CD4-positive, alpha-beta T cell (primary cell): ENCODE measurements around the gene DPYSL4. TPM values are rescaled to one million over a fixed set of nuclear protein-coding genes. Genes with fewer than 3 reads are reported as not detected.

Experiments used
- ATAC-seq: fragments of 200-7000 bp; cut with Tn5 transposase; one replicate; pipeline ENCODE4 v1.10.0; 2022; ENCODE audit warnings: mild to moderate bottlenecking; ENCODE audit not compliant: poor library complexity
- CTCF ChIA-PET: fragments of 350-600 bp; sonication (Branson Sonifier 250); formaldehyde crosslinking; loops from one replicate; lab custom pipeline; 2021; ENCODE audit warnings: antibody characterized with exemption, inconsistent platforms; lab: Charles Lee
- POLR2A ChIA-PET: fragments of 350-600 bp; sonication (Branson Sonifier 250); formaldehyde crosslinking; loops from one replicate; lab custom pipeline; 2021; ENCODE audit warnings: antibody characterized with exemption, inconsistent platforms; lab: Charles Lee
- DNase-seq, 14 experiments: peaks; one replicate each; pipeline ENCODE4 v3.0.0-alpha.2; 2013 to 2020; ENCODE audit warnings: mixed read lengths in 2 of 14
- H3K27ac ChIP-seq, 2 donors: one replicate each; pipeline versions ENCODE4 v1.5.1 to v1.7.0; 2013; ENCODE audit warnings: low read length in 2 of 2, low read depth in 1 of 2, mild to moderate bottlenecking in 1 of 2
- H3K27me3 ChIP-seq, 2 experiments: 1 replicate in 1 of 2; 2 replicates in 1 of 2; pipeline versions ENCODE4 v1.6.1 to v1.7.0; 2013; ENCODE audit warnings: low read length in 2 of 2, control low read depth in 1 of 2, mild to moderate bottlenecking in 1 of 2, moderate library complexity in 1 of 2; ENCODE audit not compliant: insufficient read depth in 2 of 2, control insufficient read depth in 1 of 2
- H3K36me3 ChIP-seq: one replicate; pipeline ENCODE4 v1.6.1; 2013; ENCODE audit warnings: low read length, control low read depth; ENCODE audit not compliant: insufficient read depth
- H3K4me1 ChIP-seq: one replicate; pipeline ENCODE4 v1.6.1; 2013; ENCODE audit warnings: low read length, control low read depth; ENCODE audit not compliant: insufficient read depth
- H3K4me3 ChIP-seq: one replicate; pipeline ENCODE4 v1.5.1; 2013; ENCODE audit warnings: mild to moderate bottlenecking, low read length, moderate library complexity
- H3K9me3 ChIP-seq, 2 experiments: 1 replicate in 1 of 2; 2 replicates in 1 of 2; pipeline versions ENCODE4 v1.6.1 to v1.7.0; 2013; ENCODE audit warnings: low read length in 2 of 2, mild to moderate bottlenecking in 2 of 2, control low read depth in 1 of 2, moderate library complexity in 1 of 2; ENCODE audit not compliant: control insufficient read depth in 1 of 2, insufficient read depth in 1 of 2
- H3K27ac Mint-ChIP-seq: one replicate; pipeline ENCODE4 v1.8.0; 2020; ENCODE audit warnings: mixed read lengths
- H3K27me3 Mint-ChIP-seq: one replicate; pipeline ENCODE4 v1.8.0; 2021; ENCODE audit warnings: mixed read lengths
- H3K36me3 Mint-ChIP-seq: one replicate; pipeline ENCODE4 v1.8.0; 2021; ENCODE audit warnings: low read depth, mixed read lengths
- H3K4me1 Mint-ChIP-seq: one replicate; pipeline ENCODE4 v1.8.0; 2021; ENCODE audit warnings: low read depth, mixed read lengths
- H3K4me3 Mint-ChIP-seq: one replicate; pipeline ENCODE4 v1.8.0; 2020; ENCODE audit warnings: mild to moderate bottlenecking, mixed read lengths
- H3K9me3 Mint-ChIP-seq: one replicate; pipeline ENCODE4 v1.8.0; 2020; ENCODE audit warnings: mixed read lengths
- CTCF ChIP-seq: fragments of 200-600 bp; IDR thresholded peaks from one replicate; pipeline ENCODE4 v1.8.0; 2022; ENCODE audit warnings: antibody characterized with exemption, mild to moderate bottlenecking
- intact Hi-C, 2 experiments: fragments of 100-400 bp; cut with DNase I in 1 of 2; cut with micrococcal nuclease in 1 of 2; formaldehyde crosslinking; loops; one replicate each; pipeline versions ENCODE4 v1.15.1 to v1.9.0; 2023 to 2025; cut with DNase I, micrococcal nuclease
- total RNA-seq, 174 experiments: library from RNA in 2 of 174; stranded (reverse) in 2 of 174; gene quantifications; one replicate each; pipeline ENCODE4 v1.2.3 and lab custom pipeline; 2021 to 2026

The DPYSL4 gene
- total RNA-seq, 2 experiments from 2014 or later = 0.64 to 0.96 TPM

GRCh38 chr10:132241496-132241895 is 54.7 kb downstream of the DPYSL4 start:
- Mint-ChIP-seq H3K4me3 (no peak overlapping the region), H3K9me3 (no peaks in the 10 kb centered on the region), H3K36me3 (no peaks in the 10 kb centered on the region), H3K27ac (no peak overlapping the region), H3K4me1 (no peaks in the 10 kb centered on the region), H3K27me3 (no peaks in the 10 kb centered on the region)
- intact Hi-C loops = no loop called here
- H3K9me3 ChIP-seq = no peaks in the 10 kb centered on the region
- ATAC-seq (no peak), DNase-seq (no peak)
- TF ChIP-seq CTCF = no peak
- no peaks in the 10 kb centered on the region for H3K4me1 ChIP-seq
- ChIA-PET CTCF (no interaction called here), POLR2A (no interaction called here)
- no peaks in the 10 kb centered on the region for H3K36me3 ChIP-seq
- no peak overlapping the region for H3K27ac ChIP-seq
- no peaks in the 10 kb centered on the region for H3K27me3 ChIP-seq
- H3K4me3 ChIP-seq = no peak overlapping the region

- TF ChIP-seq CTCF = no peak
- Mint-ChIP-seq H3K36me3 (no peaks in the 10 kb centered on the region), H3K4me1 (no peaks in the 10 kb centered on the region), H3K9me3 (no peaks in the 10 kb centered on the region), H3K27me3 (no peaks in the 10 kb centered on the region), H3K4me3 (no peak overlapping the region), H3K27ac (no peak overlapping the region)
- CTCF ChIA-PET = no interaction called here
- intact Hi-C loops = no loop called here
- no peak for DNase-seq
- no peaks in the 10 kb centered on the region for H3K9me3 ChIP-seq
- H3K27me3 ChIP-seq = no peaks in the 10 kb centered on the region
- H3K4me1 ChIP-seq = no peaks in the 10 kb centered on the region
- ATAC-seq = no peak
- H3K4me3 ChIP-seq = no peak overlapping the region
- POLR2A ChIA-PET = no interaction called here
- no peak overlapping the region for H3K27ac ChIP-seq
- H3K36me3 ChIP-seq = no peaks in the 10 kb centered on the region
These were observed 55.5 kb downstream of the DPYSL4 start for GRCh38 chr10:132242103-132242840.

- Histone ChIP-seq H3K27me3 (no peaks in the 10 kb centered on the region), H3K9me3 (no peaks in the 10 kb centered on the region), H3K27ac (no peak overlapping the region), H3K4me1 (peaks cover under 1% of the 10 kb centered on the region), H3K36me3 (no peaks in the 10 kb centered on the region), H3K4me3 (no peak overlapping the region)
- intact Hi-C loops = no loop called here
- ATAC-seq (no peak), DNase-seq (no peak)
- TF ChIP-seq CTCF = no peak
- no peaks in the 10 kb centered on the region for H3K27me3 Mint-ChIP-seq
- no peak overlapping the region for H3K4me3 Mint-ChIP-seq
- H3K9me3 Mint-ChIP-seq = no peaks in the 10 kb centered on the region
- H3K36me3 Mint-ChIP-seq = no peaks in the 10 kb centered on the region
- no peak overlapping the region for H3K27ac Mint-ChIP-seq
- CTCF ChIA-PET = no interaction called here
- POLR2A ChIA-PET = no interaction called here
- no peaks in the 10 kb centered on the region for H3K4me1 Mint-ChIP-seq
These were observed 56.4 kb downstream of the DPYSL4 start for GRCh38 chr10:132243141-132243540.
